HK-2 (cell line): Measurements from ENCODE around the gene RAB15.
A peak's percentile ranks its signal among the peaks of the same experiment; 100 is the strongest.

Source experiments
- DNase-seq: peaks from one replicate; pipeline ENCODE4 v3.0.0-alpha.2; 2018; ENCODE audit not compliant: unreplicated experiment

The RAB15 gene

GRCh38 chr14:64990296-64990695 lies 18.2 kb upstream of the RAB15 start:
- DNase-seq = no peak

GRCh38 chr14:64987438-64987767 lies 15.3 kb upstream of the RAB15 start:
- no peak for DNase-seq

GRCh38 chr14:64986648-64987437 lies 14.7 kb upstream of the RAB15 start, which contains the start of gene FNTB:
TSS of gene FNTB (plus strand) at chr14:64986895. CDS start at chr14:64986954, 59 bp downstream.
- DNase-seq = peak; percentile 96

GRCh38 chr14:64983439-64984310 lies 11.5 kb upstream of the RAB15 start:
- no peak for DNase-seq

GRCh38 chr14:64979336-64980074 lies 7.4 kb upstream of the RAB15 start:
- no peak for DNase-seq

GRCh38 chr14:64974563-64974962 lies 2.4 kb upstream of the RAB15 start:
- no peak for DNase-seq

- no peak for DNase-seq
Measured at GRCh38 chr14:64973826-64974225, 1.7 kb upstream of the RAB15 start.

- DNase-seq = no peak
Measured at GRCh38 chr14:64973026-64973442, 898 bp upstream of the RAB15 start.

GRCh38 chr14:64971491-64971942 lies 619 bp downstream of the RAB15 start:
- no peak for DNase-seq

GRCh38 chr14:64970776-64971477 lies 1.2 kb downstream of the RAB15 start:
- DNase-seq = no peak

- no peak for DNase-seq
Measured at GRCh38 chr14:64970041-64970440, 2.1 kb downstream of the RAB15 start.

GRCh38 chr14:64968651-64969050 lies 3.5 kb downstream of the RAB15 start:
- DNase-seq = no peak

GRCh38 chr14:64968167-64968566 lies 4.0 kb downstream of the RAB15 start:
- no peak for DNase-seq

GRCh38 chr14:64966976-64967375 lies 5.2 kb downstream of the RAB15 start:
- no peak for DNase-seq

GRCh38 chr14:64965356-64966000 lies 6.7 kb downstream of the RAB15 start:
- no peak for DNase-seq

GRCh38 chr14:64963611-64964010 lies 8.5 kb downstream of the RAB15 start:
- no peak for DNase-seq

GRCh38 chr14:64960762-64961276 lies 11.3 kb downstream of the RAB15 start:
- DNase-seq = no peak

- DNase-seq = no peak
Measured at GRCh38 chr14:64958743-64959142, 13.4 kb downstream of the RAB15 start.

GRCh38 chr14:64958201-64958600 lies 13.9 kb downstream of the RAB15 start:
- no peak for DNase-seq

- no peak for DNase-seq
Measured at GRCh38 chr14:64956697-64957406, 15.3 kb downstream of the RAB15 start.
